Right ventricle myocardium superior (tissue), 1 donor: ENCODE results near the gene ADAM20. TPM values are rescaled to one million over a fixed set of nuclear protein-coding genes. Genes with fewer than 3 reads are reported as not detected.
"Not testable (repeated sequence)": the region's sequence is repeated elsewhere in the genome, so short reads cannot be mapped to it uniquely, and the experiment has no call there.

ENCODE experiments used
- ATAC-seq: fragments of 200-7000 bp; cut with Tn5 transposase; one replicate; pipeline ENCODE4 v1.9.1; 2020; ENCODE audit warnings: mild to moderate bottlenecking; ENCODE audit not compliant: poor library complexity
- DNase-seq: peaks from one replicate; pipeline ENCODE4 v3.0.0-alpha.2; 2020
- intact Hi-C: fragments of 100-400 bp; cut with DNase I; formaldehyde crosslinking; loops from one replicate; pipeline ENCODE4 v1.11.2; 2022
- total RNA-seq: library from RNA; stranded (reverse); fragmentation: NEBNext Ultra II Directional; extraction: Animal tissue kit (Norgen Biotek cat#: 25700); gene quantifications from one replicate; pipeline ENCODE4 v1.2.1, GENCODE V29; 2021
- donor health status: DM: no; HTN: yes; CAD: no; lungs with severe emphysema.

The ADAM20 gene
- total RNA-seq, 1 donor from 2014 or later = 0.40 TPM

DNA sequence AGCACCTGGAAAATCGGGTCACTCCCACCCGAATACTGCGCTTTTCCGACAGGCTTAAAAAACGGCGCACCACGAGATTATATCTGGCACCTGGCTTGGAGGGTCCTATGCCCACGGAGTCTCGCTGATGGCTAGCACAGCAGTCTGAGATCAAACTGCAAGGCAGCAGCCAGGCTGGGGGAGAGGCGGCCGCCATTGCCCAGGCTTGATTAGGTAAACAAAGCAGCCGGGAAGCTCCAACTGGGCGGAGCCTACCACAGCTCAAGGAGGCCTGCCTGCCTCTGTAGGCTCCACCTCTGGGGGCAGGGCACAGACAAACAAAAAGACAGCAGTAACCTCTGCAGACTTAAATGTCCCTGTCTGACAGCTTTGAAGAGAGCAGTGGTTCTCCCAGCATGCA is 59.3 kb downstream of the ADAM20 start:
- DNase-seq, intact Hi-C loops, ATAC-seq: not testable (repeated sequence)

DNA sequence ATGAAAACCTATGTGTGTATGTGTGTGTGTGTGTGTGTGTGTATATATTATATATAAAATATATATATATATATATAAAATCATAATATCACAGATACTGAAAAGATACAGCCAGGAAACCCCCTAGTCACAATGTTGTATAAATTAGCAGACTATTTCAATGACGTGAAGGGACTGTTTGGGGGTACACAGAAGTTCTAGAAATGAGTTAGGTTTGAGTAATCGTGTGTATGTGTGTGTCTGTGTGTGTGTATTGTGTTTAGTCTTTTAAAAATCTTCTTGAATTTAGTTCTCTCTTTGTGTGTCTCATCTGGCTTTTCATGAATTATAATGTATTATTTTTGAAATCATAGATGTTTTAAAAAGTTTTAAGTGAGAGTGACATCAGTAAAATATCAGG is 61.0 kb downstream of the ADAM20 start:
- no peak for ATAC-seq
- intact Hi-C loops = no loop called here

More for the DNA sequence above, 61.0 kb downstream of the ADAM20 start:
- no peak for DNase-seq

Other genes starting within 250 kb of the ADAM20 start
- gene COX16, start 175.3 kb downstream of the ADAM20 start, total RNA-seq = 26.5 TPM
- gene SYNJ2BP, start 117.9 kb downstream of the ADAM20 start, total RNA-seq = 54.8 TPM
- 0.48 TPM for gene ADAM21, start 82.8 kb downstream of the ADAM20 start, total RNA-seq
- gene MED6, start 65.7 kb upstream of the ADAM20 start, total RNA-seq = 17.7 TPM
- 0.91 TPM for gene TTC9, start 106.9 kb upstream of the ADAM20 start, total RNA-seq